ENCODE results near the gene SLC26A8.
"Not testable (repeated sequence)": the region's sequence is repeated elsewhere in the genome, so short reads cannot be mapped to it uniquely, and the experiment has no call there.

SLC26A8 gene

DNA sequence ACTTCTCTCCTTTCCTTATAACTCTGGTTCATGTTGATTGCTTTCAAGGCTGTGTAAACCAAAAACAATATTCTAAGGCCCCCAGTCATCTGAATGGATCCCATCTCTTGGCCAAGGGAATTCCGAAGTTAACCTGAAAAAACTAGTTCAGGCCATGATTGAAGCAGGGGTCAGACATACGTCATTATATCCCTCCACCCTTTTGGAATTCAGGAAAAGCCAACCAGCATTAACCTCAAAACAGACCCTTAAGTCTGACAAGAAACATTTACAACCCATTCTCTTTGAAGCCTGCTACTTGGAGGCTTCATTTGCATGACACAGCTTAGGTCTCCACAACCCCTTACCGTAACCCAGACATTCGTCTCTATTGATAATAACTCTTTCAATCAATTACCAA lies 39.7 kb downstream of the SLC26A8 start:
- no peak for DNase-seq

DNA sequence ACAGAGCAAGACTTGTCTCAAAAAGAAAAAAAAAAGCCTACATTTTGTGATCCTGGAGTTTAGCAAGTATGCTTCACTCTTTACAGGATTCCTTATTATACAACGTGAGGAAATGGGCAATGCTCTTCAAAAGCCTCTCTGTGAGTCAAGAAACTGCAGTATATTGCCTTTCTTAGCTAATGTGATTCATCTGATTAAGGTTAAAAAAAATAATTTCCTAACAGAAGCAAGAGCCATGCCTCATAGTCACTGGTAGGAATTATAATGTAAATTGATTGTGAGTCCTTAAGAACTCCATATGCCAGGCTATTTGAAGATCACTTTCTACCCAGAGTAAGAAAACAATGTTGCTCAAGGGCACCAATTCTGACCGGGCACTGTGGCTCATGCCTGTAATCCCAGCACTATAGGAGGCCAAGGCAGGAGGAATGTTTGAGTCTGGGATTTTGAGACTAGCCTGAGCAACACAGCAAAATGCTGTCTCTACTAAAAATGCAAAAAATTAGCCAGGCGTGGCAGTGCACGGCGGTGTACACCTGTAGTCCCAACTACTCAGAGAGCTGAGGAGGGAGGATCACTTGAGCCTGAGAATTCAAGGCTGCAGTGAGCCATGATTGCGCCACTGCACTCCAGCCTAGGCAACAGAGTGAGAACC lies 43.3 kb downstream of the SLC26A8 start:
- no peak for DNase-seq

DNA sequence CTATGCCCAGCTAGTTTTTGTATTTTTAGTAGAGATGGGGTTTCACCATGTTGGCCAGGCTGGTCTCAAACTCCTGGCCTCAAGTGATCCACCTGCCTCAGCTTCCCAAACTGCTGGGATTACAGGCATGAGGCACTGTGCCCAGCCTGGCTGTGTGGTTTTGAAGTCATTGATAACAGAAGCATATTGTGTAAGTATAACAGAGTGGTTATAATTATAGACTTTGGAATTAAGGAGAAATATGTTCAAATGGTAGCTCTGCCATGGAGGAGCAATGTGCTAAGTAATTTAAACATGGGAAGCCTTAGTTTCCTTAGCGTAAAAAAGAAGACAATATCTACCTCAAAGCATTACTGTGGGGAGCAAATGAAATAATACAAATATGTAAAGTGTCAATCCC lies 44.3 kb downstream of the SLC26A8 start:
- not testable (repeated sequence) for DNase-seq

DNA sequence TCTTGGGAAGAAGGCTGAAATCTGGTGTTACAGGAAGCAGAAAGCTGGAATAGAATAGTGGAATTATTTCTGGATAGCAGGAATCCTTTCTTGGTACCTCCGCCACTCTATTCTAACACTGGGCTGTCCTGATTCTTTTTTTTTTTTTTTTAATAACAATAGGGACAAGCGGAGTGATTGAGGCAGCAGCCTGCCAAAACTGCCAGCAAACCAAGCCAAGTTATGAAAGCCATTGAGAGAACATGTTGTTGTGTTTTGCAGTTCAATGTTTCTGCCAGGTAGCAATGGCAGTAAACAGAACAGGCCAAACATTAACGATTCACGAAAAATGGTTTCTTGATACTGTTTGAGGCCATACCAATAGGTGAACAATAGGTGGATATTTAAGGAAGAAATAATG lies 47.1 kb downstream of the SLC26A8 start:
- DNase-seq: no peak

DNA sequence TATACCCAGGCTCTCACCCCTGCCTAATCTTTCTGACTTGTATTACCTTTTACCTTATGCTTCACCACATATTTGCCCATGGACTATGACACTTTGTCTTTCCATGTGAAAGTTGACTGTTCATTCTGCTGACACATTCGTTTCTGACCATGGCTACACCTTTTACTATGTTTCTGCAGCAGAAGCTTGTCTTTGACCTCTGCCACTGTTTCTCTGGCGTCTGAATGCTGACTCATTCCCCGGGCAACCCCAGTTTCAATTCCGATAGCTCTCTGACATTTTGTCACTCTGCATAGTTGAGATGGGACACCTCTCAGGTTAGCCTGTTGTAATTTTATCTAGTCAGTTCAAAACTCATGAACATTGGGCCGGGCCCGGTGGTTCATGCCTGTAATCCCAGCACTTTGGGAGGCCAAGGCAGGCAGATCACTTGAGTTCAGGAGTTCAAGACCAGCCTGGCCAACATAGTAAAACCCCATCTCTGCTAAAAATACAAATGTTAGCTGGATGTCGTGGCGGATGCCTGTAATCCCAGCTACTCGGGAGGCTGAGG lies 50.7 kb downstream of the SLC26A8 start:
- DNase-seq: no peak

DNA sequence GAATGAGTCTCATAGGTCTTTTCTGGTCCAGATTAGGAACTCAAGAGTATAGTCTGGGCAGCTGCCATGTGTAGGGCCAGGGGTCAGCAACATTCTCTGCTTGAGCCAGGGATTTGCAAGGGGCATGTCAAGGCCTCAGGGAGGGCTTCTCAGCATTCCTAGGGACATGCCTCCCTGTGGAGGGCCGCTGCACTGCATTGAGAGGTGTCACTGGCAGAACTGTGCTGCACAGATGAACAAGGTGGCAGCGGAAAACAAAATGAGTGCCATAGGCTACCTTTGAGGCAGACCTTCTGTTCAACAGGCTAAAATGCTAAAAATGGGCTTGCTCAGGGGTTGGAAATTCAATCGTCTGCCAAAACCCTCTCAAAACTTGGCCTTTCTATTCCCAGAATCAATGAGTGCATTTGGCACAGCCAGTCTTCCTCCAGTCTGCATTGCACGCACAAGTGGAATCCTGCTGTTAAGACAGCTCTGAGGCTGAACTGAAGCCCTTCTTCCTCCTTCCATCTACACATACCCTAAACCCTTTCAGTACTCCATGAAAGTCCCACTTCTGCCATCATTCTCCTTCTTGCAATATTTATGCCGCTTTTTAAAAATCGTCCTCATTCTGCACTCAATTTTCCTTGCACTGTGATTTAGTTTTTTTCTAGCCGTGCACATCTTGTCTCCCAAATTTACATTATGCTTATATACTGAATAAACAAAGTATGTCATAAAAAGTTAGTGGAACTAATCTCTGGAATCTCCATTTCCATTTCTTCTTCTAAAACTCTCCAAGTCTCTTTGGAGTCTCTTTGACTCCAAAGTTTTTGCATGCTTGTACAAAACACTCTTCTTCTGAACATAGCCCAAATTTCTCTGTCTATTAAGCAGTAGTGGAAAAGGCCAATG lies 51.7 kb downstream of the SLC26A8 start:
- peak; percentile 8 for DNase-seq

DNA sequence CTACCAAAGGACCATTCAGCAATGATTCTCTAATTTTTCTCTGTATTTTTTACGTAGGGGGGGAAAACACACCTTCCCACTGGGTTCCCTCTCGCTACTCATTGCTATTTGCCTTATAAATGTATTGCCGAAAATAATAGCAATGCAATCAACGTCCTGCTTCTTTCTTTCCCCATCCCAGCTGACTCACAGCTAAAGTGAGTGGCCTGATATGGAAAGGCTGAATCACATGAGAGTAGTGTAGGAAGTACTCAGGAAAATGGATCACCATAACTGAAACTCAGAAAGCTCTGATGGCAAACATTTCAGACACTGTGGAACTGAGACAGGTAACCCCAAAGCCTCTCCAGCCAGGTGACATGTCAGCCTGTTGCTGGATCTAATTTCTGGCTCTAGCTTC lies 54.3 kb downstream of the SLC26A8 start:
- no peak for DNase-seq

DNA sequence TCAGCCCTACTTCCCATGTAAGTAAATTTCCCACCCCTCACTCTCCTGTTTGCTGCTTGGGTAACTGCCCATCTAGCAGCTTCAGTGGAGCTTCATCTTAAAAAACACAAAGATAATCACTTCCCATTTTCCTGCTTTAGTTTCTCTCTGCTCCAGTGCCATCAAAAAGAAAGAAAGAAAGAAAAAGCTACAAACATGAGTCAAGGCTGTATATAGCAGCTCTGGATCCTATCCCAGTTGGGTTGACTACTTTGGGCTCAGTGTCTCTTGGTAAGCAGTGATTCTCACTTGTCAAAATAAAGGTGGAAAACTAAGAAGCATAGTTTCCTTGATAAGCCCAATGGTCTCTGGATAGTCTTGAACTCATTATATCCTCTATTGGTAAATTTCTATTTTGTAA lies 54.8 kb downstream of the SLC26A8 start:
- DNase-seq: no peak

DNA sequence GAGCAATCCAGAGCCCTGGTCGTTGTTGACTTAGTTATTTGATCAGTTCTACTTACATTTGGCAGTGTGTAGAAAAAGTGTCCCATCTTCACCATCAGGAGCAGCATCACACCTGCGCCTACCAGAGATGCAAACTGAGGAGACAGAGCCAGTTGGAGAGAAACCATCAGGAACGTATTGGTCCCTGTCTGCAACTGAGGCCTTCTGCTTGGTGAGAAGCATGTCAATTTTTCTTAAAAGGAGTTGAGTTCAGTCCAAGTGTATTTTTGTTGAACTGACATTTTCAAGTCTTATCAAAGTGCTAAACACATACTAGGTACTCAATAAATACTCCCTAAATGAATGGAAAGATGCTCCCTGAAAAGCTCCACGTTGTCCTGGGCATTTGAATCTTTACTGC lies 55.6 kb downstream of the SLC26A8 start:
- no peak for DNase-seq

DNA sequence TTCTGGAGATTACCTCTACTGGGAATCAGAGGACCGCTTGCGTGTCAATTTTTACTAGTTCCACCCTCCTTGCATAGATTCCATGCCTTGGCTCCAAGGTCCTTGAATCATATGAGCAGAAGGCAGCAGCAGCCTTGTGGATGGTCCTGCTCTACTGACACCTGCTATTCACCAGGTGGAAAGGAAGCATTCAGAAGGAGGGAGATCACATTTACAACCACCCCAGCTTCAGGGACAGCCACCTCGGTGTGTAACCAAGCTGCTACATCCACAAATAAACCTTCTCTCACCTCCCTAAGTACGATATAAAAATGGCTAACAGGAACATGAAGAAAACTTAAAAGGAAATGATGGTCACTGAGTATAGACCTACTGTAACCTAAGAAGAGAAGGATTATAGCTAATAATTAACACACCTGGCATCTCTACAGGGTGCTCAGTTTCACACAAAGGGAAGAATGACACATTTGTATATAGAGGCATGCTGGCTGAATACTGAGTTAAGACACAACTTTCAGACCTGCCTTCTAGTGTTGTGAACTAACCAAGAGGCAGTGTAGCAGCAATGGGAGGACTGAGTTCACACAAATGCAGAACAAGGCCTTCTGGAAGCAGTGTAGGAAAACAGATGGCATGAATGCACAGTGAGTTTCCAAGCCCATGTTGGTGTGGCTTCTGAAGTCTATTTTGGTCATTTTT lies 57.2 kb downstream of the SLC26A8 start:
- no peak for DNase-seq

DNA sequence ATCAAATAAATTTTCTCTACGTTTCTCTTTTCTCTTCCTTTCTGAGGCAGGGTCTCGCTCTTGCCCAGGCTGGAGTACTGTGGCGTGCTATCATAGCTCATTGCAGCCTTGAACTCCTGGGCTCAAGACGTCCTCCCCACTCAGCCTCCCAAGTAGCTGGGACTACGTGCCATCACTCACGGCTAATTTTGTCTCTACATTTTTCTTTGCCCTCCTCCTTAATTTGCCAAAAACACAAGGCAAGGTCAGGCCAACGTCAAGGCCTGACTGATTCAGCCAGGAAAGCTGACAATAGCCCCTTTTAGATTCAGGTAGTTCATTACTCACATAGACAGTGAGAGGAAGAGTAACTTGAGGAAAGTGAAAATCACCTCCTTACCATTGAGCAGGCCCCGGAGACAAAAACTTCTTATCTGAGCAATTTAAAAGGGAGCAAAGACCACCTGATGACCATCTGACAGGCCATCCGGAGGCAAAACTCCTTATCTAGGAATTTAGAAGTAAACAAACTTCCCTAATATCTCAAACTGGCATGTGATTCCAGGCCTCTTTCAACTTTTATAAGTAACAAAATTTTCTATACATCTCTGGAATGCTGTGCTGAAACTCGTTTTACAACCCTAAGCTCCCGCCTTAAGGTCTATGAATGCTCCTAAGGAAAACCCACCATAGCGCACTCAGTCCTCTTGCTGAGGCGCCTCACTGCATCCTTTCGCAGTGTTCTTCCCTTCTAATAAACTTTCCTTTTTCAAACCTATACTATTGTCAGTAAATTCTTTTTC lies 61.5 kb downstream of the SLC26A8 start:
- no peak for DNase-seq

DNA sequence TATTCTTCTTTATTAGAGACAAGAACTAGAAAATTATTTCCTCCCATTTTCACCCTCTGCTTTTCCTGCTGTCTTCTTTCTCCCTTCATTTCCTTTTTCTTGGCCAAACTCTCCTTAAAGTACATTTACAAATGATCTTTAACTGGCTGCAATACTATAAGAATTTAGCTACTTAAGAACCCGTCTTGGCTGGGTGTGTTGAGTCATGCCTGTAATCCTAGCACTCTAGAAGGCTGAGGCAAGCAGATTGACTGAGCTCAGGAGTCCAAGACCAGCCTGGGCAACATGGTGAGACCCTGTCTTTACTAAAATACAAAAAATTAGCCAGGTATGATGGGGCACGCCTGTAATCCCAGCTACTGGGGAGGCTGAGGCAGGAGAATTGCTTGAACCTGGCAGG lies 64.3 kb downstream of the SLC26A8 start:
- DNase-seq: no peak

DNA sequence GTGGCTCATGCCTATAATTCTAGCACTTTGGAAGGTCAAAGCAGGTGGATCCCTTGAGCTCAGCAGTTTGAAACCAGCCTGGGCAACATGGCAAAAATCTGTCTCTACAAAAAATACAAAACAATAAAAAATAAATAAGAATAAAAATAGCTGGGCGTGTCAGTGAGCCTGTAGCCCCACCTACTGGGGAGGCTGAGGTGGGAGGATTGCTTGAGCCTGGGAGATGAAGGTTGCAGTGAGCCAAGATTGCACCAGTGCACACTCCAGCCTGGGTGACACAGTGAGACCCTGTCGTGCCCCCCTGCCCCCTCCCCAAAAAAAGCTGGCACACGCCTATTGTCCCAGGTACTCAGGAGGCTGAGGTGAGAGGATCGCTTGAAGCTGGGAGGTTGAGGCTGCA lies 68.5 kb downstream of the SLC26A8 start:
- DNase-seq: no peak

DNA sequence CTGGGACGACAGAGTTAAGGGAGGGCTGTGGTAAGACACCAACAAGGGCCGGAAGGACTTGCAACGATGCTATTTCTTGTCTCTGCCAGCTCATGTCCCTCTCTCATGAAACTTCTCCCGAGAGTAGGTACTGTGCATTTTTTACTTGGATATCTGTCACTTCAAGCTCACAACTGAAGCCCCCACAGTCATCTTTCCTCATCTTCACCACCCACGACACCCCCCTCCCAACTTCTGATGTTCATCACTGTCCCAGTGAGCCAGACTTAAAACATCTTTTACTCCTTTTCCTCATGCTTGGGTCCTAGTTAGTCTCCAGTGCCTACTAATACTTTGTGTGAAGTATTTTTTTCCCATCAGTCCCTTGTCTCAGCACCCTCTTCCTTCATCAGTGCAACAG lies 68.9 kb downstream of the SLC26A8 start:
- DNase-seq: no peak

DNA sequence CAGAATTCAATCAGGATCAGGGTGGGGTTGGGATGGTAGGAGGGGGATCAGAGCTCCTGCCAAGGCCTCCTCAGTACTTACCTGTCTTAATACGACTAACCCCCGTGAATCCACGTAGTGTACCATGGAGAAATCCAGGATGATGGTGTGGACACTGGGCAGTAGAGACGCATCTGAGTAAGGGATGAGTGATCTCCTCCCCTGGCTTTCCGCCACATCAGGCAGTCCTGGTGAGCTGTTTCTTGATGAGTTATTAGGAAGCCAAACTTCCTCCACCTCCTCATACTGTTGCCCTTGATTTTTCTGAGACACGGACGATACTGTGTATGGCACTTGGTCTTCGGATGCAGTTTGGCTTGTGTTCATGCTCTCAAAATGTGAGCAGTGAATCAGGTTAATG lies 69.4 kb downstream of the SLC26A8 start:
- DNase-seq: no peak

DNA sequence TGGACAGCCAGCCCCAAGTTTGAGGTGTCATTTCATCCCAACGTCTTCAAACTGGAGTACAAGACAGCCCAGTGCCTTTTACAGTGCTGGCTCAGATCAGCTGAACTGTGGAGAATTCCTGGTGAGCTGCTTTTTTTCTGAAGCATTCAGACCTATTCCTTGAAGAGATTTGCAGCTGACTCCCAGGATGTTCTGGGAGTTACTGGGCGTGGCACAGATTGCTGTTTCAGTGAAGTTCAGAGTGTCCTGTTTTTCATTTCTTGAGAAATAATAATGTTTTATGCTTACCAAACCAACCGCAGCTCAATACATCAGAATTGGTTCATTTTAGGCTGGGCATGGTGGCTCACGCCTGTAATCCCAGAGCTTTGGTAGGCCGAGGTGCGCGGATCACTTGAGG lies 70.1 kb downstream of the SLC26A8 start:
- no peak for DNase-seq

DNA sequence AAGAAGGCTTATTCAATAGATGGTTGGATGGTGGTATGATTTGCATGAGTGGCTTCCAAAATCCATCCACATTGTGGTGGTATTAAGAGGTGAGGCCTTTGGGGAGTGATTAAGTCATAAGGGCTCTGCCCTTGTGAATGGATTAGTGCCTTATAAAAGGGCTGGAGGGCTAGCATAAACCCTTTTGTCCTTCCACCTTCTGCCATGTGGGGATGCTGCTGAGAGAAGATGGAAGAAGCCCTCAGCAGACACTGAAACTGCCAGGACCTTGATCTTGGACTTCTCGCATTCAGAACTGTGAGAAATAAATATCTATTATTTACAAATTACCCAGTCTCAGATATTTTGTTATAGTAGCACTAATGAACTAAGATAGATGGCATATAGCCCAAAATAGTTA lies 75.7 kb downstream of the SLC26A8 start:
- no peak for DNase-seq

DNA sequence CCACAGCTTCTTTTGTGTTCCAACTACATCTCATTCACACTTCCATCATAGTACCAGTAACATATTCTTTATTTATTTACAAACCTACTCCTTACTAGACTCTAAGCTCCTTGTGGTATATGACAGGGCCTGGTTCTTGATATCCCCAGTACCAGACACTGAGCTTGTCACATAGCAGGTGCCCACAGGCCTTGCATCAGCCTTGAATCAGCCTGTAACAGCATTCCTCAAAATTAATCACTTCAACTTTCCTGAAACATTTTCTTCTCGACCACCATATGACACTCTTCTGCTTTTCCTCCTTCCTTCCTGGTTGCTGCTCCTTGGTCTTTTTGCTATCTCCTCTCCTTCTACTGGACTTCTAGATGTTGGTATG lies 78.8 kb downstream of the SLC26A8 start:
- DNase-seq: no peak

DNA sequence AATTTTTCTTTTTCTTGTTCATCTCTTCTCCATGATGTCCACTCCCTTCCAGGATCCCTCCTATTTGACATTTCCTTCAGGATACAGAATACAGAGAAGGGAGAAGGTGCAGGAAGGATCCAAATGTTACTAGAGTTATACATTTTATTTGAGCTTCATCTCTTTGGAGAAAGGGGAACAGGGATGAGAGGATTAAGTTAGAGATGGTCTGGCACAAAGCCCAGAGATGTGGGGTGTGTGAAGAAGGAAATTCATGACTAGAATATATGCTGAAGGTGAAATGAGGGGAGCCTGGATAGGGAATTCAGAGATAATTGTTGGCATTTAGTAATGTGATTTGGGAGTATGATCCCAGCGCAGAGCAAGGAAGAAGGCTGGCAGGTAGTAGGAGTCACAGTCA lies 81.1 kb downstream of the SLC26A8 start:
- DNase-seq: no peak

DNA sequence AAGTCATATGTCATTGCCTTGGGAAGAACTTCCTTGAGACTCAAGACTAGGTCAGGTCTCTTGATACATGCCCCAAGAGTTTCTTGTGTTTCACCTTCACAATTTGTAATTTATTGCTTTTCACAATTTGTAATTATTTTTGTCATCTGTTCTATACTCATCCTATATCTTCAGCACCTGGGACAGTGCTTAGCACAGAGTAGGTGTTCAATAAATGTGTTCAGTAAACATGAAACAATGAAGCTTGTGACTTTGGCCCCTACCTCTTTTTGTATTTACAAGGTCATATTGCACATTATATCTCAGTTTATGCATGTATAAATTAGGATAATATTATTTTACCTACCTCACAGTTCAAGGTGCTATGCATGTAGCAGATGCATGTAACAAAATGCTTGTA lies 82.1 kb downstream of the SLC26A8 start:
- no peak for DNase-seq

DNA sequence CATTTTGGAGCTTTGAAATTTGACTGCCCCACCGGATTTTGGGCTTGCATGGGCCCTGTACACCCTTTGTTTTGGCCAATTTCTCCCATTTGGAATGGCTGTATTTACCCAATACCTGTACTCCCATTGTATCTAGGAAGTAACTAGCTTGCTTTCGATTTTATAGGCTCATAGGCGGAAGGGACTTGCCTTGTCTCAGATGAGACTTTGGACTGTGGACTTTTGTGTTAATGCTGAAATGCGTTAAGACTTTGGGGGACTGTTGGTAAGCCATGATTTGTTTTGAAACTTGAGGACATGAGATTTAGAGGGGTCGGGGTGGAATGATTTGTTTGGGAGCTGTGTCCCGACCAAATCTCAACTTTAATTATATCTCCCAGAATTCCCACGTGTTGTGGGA lies 83.3 kb downstream of the SLC26A8 start:
- not testable (repeated sequence) for DNase-seq

DNA sequence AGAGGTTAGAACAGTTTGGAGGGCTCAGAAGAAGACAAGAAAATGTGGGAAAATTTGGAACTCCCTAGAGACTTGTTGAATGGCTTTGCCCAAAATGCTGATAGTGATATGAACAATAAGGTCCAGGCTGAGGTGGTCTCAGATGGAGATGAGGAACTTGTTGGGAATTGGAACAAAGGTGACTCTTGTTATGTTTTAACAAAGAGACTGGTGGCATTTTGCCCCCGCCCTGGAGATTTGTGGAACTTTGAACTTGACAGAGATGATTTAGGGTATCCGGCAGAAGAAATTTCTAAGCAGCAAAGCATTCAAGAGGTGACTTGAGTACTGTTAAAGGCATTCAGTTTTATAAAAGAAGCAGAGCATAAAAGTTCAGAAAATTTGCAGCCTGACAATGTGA lies 84.4 kb downstream of the SLC26A8 start:
- DNase-seq: not testable (repeated sequence)

DNA sequence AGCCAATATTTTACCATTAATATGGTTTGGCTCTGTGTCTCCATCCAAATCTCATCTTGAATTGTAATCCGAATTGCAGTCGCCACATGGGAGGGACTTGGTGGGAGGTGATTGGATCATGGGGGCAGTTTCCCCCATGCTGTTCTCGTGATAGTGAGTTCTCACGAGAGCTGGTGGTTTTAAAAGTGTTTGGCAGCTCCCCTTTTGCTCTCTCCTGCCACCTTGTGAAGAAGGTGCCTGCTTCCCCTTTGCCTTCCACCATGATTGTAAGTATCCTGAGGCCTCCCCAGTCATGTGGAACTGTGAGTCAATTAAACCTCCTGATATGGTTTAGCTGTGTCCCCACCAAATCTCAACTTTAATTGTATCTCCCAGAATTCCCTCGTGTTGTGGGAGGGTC lies 85.2 kb downstream of the SLC26A8 start:
- DNase-seq: not testable (repeated sequence)

All from eye (tissue), 1 donor.